ENCODE data around the gene CAPN13. TPM values are rescaled to one million over a fixed set of nuclear protein-coding genes. Genes with fewer than 3 reads are reported as not detected.

CAPN13 gene, protein sequence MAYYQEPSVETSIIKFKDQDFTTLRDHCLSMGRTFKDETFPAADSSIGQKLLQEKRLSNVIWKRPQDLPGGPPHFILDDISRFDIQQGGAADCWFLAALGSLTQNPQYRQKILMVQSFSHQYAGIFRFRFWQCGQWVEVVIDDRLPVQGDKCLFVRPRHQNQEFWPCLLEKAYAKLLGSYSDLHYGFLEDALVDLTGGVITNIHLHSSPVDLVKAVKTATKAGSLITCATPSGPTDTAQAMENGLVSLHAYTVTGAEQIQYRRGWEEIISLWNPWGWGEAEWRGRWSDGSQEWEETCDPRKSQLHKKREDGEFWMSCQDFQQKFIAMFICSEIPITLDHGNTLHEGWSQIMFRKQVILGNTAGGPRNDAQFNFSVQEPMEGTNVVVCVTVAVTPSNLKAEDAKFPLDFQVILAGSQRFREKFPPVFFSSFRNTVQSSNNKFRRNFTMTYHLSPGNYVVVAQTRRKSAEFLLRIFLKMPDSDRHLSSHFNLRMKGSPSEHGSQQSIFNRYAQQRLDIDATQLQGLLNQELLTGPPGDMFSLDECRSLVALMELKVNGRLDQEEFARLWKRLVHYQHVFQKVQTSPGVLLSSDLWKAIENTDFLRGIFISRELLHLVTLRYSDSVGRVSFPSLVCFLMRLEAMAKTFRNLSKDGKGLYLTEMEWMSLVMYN
- total RNA-seq = not detected in 2 replicates

DNA sequence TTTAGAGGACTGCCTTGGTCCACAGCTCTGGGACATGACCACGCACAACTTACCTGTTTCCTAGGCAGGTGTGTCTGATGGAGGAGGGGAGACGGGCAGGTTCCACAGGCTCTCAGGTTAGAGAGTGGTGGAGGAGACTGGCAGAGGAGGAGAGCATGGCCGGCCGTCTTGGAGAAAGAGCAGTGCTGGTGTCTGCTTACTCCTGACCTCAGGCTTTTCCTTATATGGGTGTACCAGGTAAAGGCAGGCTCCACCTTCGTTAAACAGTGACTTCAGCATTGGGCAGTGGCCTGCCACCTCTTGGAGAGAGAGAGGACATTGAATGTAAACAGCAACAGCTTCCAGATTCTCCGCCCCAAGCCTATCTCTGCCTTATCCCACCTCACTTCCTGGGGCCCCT is at the start of gene CAPN13:
Gene CAPN13 (minus strand): TSS at position 198 of the 400 bp plus-strand sequence. CDS start 20,121 bp downstream, outside the sequence.

Small RNAs within 50 kb of the gene (small RNA-seq; reads per million reads assigned to genes)
- not detected for gene AC092569.1

Measured in vein endothelial cell (primary cell).